NCI-H526 (cell line): ENCODE data around the gene ADAM12.

ENCODE experiments used
- DNase-seq, 2 experiments: peaks; one replicate each; lab custom pipeline; 2025; lab: John Stamatoyannopoulos, UW

ADAM12 gene

DNA sequence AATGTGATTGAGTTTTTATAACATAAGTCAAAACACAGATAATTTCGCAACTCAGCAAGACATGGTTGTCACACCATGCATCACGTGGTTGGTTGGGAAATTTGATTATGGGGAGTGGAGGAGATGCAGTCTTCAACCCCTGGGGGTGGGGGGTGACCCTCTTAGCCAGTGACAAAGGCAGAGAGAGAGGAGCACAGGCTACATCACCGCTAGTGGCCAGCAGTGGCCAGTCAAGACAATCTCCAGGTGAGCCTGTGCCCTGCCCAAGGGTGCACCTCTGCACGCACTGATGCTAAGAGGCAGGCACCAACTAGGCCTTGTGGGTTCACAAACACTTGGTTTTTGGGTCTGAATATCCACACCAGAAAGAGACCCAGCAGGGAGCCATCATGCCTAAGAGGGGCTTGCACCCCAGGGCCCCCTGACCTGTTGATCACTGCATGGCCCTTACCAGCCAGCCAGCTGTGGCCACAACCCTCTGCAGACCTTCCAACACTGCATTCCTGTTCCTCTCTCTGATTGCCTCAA, 247.5 kb downstream of the ADAM12 start:
- no peak for DNase-seq

GRCh38 chr10:126137562-126138221, 250.6 kb downstream of the ADAM12 start:
- no peak for DNase-seq

DNA sequence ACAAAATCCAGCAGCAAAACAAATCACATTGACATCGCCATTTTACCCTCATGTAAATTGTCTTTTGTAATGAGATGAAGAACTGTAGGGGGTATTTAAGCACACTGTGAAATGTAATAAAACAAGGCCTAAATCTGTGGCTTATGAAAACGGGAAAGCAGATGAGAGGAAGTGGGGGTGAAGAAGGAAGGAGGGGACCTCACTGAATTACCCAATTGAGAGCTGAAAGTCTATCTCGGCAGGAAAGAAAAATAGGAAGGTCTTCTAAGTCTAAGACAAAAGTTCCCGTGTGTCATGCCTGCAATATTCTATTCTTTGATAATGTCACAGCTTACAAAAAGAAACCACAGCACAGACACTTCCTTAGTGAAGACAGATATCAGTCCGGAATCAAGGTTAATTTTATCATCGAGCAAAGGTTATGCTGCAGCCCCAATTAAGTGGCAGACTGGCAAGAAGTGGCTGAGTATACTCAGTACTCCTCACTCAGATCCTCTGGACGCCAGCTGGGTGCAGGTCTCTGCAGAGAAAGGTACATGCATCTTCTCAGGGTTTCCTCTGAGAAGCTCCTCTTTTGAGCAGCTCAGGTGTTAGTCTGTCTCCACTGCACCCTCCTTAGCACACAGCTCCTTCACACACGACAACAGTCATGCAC, 252.2 kb downstream of the ADAM12 start:
- DNase-seq = no peak

DNA sequence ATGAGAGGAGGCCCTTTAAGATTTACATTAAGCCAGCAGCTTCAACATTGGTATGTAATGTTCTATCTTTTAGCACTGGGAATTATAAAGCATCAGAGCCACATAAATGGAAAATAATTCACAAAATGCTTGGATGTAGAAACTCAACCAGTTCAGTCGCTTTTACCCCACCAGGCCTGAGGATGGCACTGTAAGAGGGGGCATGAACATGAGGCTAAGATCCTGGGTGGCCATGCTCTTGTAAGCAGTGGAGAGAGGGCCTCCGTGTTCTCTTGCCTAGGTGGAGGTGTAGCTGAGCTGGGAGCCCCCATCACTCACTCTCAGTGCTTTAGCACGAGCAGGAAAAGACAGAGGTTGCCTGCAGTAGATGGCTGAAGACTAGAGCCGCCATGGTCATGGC, 253.1 kb downstream of the ADAM12 start:
- DNase-seq = no peak

DNA sequence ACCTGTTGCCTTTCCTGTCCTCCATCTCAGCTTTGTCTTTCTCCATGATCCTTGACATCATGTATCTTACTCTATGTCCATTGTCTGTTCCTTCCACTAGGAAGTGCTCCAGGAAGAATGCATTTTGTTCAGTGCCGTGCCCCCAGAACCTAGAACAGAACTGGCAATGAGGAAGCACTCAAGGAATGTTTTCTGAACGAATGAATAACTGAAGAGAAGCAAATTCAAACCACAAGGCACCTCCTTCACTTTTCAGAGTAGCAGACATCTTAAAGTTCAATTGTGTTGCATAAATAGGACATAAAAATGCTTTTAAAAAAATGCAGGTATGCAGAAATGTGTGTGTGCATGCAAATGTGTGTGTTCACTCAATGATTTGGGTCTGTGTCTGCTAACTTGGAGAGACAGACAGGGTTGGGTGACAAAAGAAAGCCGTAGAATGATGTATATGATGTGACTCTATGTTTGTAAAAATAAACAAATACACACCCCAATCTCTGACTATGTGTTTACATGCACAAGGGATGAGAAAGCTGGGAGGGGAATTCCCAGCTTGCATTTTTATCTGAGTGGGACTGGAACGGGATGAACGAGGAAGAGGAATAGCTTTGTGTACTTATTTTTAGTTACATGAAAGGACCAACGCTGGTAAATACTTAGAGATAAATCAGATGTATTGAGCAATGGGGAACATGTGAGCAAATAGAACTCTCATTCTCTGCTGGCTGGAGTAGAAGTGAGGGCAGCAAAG, 254.2 kb downstream of the ADAM12 start:
- DNase-seq = no peak

DNA sequence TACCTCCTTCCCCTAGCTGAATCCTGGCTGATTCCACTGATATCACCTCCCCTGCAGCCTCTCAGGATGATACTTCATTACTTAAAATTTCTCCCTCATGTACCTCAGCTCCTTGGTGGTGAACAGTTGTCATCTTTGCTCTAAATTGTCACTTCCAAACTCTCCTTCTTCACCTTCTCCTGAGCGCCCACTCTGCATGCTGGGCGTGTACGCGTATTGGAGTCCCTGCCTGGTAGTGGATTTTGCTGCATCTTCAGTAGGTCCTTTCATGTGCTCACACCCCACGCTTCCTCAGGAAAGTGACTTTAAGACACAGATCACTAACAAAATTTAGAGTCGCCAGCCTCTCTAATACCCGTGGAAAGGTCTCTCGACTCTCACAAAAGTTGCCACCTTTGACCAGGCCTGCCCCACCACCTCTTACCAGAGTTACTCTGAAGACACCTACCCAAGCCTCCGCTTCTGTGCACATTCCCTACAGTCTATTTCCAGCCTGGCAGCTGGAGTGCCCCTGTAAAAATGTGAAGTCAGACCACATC, 255.1 kb downstream of the ADAM12 start:
- DNase-seq = no peak

DNA sequence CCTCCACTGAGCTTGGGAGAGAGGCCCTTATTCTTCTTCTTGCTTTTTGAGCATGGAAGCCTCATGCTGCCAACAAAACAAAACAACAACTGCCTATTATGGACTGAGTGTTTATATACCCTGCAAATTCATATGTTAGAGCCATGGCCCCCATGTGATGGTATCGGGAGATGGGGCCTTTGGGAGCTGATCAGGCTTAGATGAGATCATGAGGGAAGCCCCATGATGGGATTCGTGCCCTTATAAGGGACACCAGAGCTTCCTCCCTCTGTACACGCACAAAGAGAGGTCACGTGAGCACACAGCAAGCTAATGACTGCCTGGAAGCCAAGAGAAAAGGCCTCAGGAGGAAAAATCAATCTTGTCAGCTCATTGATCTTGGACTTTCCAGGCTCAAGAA, 256.9 kb downstream of the ADAM12 start:
- no peak for DNase-seq

- DNase-seq = no peak
These were observed 258.0 kb downstream of the ADAM12 start for GRCh38 chr10:126130271-126130710.

DNA sequence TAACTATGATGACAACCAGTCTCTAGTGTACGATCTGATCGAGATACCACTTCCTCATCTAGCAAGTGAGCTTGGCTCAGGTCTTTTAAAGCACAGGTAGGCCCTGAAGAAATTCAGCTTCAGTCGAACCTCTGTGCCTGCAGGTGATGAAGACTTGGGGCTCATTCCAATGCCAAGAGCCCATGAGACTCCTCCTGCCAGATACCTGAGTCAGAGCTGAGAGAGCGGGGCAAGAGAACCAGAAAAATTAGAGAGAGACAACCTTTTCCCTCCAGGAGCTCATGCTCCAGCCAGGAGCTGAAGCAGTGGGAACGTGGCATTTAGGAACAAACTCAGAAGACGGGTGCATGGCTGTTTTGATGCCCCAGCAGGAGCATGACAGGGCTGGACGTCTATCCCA, 259.3 kb downstream of the ADAM12 start:
- DNase-seq = no peak

GRCh38 chr10:126128581-126128980, 259.7 kb downstream of the ADAM12 start:
- no peak for DNase-seq

DNA sequence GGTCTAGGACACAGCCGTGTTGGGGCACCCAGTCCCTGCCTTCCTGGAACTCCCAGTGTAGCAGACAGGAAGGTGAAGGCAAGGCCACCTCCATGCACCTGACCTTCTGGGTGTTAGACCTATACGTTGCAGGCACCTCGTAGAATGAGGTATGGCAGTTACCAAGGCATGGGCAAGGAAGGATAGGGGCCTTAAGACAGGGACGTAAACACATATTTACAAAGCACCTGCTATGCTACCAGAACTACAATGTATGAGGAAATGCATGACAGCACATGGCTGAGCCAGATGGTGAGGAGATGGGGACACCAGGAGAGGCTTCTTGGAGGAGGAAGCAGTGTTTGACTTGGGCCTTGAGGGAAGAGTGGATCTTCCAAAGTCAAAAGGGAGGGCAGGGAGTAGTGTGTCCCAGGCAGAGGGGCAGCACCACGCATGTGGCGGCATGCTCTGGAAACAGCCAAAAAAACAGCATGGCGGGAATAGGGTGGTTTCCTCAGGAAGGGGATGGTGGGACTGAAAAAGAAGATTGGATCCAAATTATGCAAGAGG, 260.7 kb downstream of the ADAM12 start:
- DNase-seq = no peak

DNA sequence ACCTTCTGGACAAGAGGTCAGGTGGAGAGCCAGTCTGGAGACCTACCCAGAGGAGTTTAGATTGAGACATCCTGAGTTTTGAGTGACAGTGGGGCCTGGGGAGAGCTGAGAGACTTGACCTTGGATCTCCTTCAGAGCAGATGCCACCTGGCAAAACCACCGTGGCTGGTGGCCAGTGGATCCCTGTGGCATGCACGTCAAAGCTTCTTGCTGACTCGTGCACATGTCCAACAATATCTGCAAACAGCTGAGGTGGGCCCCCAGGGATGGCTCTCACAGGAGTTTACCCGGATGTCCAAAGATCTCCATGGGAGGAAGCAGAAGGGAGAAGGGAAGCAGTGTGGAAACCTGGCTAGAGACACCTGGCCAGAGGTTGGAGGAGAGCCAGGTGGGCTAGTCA, 261.4 kb downstream of the ADAM12 start:
- no peak for DNase-seq

- DNase-seq = no peak
These were observed 262.3 kb downstream of the ADAM12 start for GRCh38 chr10:126126023-126126422.

DNA sequence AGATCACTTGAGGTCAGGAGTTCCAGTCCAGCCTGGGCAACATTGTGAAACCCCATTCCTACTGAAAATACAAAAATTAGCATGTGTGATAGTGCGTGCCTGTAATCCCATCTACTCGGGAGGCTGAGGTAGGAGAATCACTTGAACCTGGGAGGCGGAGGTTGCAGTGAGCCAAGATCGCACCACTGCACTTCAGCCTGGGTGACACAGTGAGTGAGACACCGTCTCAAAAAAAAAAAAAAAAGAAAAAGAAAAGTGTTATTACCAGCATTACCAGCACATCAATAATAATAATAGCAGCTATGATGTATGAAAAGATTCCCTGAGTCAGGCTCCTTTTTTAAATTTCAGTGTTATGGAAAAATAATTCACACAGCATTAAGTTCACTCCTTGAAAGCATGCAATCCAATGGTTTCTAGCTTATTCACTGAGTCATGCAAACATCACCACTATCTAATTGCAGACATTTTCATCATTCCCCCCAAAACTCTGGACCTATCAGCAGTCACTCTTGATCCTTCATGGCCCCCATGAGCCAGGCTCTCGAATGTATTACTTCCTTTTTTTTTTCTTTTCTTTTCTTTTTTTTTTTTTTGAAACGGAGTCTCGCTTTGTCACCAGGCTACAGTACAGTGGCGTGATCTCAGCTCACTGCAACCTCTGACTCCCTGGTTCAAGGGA, 263.5 kb downstream of the ADAM12 start:
- no peak for DNase-seq

DNA sequence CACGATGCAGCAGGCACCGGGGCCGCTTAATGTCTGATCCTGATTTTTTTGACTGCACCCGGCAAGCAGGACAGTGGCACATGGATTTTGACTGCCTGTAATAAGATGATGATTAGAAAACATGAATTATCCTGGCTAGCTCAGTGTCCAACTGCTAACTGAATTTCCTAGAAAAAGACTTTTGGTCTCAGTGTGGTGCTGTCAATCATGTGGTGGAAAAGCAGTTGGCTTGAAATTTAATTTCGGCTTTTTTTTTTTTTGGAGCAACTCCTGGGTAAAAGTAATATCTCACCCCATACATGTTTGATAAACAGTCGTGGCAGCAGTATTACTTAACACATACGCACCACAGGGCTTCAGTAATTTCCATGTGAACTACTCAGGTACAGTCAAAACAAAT, 264.2 kb downstream of the ADAM12 start:
- DNase-seq = no peak

- no peak for DNase-seq
These were observed 264.8 kb downstream of the ADAM12 start for GRCh38 chr10:126123466-126123865.

GRCh38 chr10:126122881-126123280, 265.4 kb downstream of the ADAM12 start:
- no peak for DNase-seq

GRCh38 chr10:126119599-126119998, 268.7 kb downstream of the ADAM12 start:
- DNase-seq = no peak

GRCh38 chr10:126118476-126118875, 269.8 kb downstream of the ADAM12 start:
- DNase-seq = no peak

- no peak for DNase-seq
These were observed 271.1 kb downstream of the ADAM12 start for GRCh38 chr10:126117196-126117595.

- no peak for DNase-seq
These were observed 272.4 kb downstream of the ADAM12 start for GRCh38 chr10:126115886-126116285.
